GM19193 (cell line): ENCODE data around the gene IQSEC2.

Experiments used
- POLR2A ChIP-seq: IDR thresholded peaks from 4 replicates; pipeline ENCODE4 v1.6.1; 2011; ENCODE audit not compliant: insufficient read depth, insufficient read length; ENCODE audit errors: extremely low read depth

Gene IQSEC2

GRCh38 chrX:53223068-53223693, 58.2 kb downstream of the IQSEC2 start:
- TF ChIP-seq POLR2A, result no peak
